Mucosa of descending colon (tissue), 3 donors: Measurements from ENCODE around the gene PHTF2. TPM values are rescaled to one million over a fixed set of nuclear protein-coding genes. Genes with fewer than 3 reads are reported as not detected.

Experiments
- ATAC-seq: fragments of 200-7000 bp; cut with Tn5 transposase; one replicate; pipeline ENCODE4 v1.9.1; 2020; ENCODE audit warnings: mild to moderate bottlenecking, moderate library complexity
- DNase-seq, 3 donors: peaks; one replicate each; pipeline ENCODE4 v3.0.0-alpha.2; 2020
- H3K36me3 ChIP-seq: fragments of 200-600 bp; one replicate; pipeline ENCODE4 v1.8.0; 2021; ENCODE audit warnings: low read depth, mild to moderate bottlenecking
- H3K4me1 ChIP-seq: fragments of 200-600 bp; one replicate; pipeline ENCODE4 v1.8.0; 2021; ENCODE audit warnings: low read depth, mild to moderate bottlenecking
- H3K4me3 ChIP-seq: fragments of 200-600 bp; one replicate; pipeline ENCODE4 v1.8.0; 2021; ENCODE audit warnings: mild to moderate bottlenecking
- H3K9me3 ChIP-seq: fragments of 200-600 bp; one replicate; pipeline ENCODE4 v1.8.0; 2021; ENCODE audit warnings: mild to moderate bottlenecking
- CTCF ChIP-seq: fragments of 200-600 bp; IDR thresholded peaks from one replicate; pipeline ENCODE4 v1.8.0; 2022; ENCODE audit warnings: antibody characterized with exemption, mild to moderate bottlenecking
- intact Hi-C, 2 donors: fragments of 100-400 bp; cut with DNase I in 1 of 2; cut with micrococcal nuclease in 1 of 2; formaldehyde crosslinking; loops; one replicate each; pipeline versions ENCODE4 v1.11.0 to v1.11.1; 2022; cut with DNase I, micrococcal nuclease
- total RNA-seq, 3 donors: library from RNA; stranded (reverse); fragmentation: NEBNext Ultra II Directional in 2 of 3; extraction: Animal tissue kit (Norgen Biotek cat#: 25700) in 2 of 3; gene quantifications; one replicate each; pipeline versions ENCODE4 v1.2.1 to v1.2.4, GENCODE V29; 2021 to 2023
- donor health status: DM: no; HTN: no; CAD: no; lungs with moderate emphysema.
- donor health status: DM: no; HTN: no; CAD: no.
- donor health status: DM: no; HTN: yes; CAD: no.

Gene PHTF2
- total RNA-seq, 3 donors from 2014 or later, result 13.1 to 15.2 (median 13.7) TPM

- TF ChIP-seq CTCF, result no peak
- ATAC-seq (peak; percentile 5), DNase-seq (no peak)
- Histone ChIP-seq H3K4me3 (no peak overlapping the region), H3K9me3 (no peaks in the 10 kb centered on the region), H3K36me3 (peaks cover 7% of the 10 kb centered on the region), H3K4me1 (peaks cover 35% of the 10 kb centered on the region)
- intact Hi-C loops, result no loop called here
Measured at GRCh38 chr7:77800730-77801129, 2.2 kb downstream of the PHTF2 start.

- ATAC-seq, result no peak
- intact Hi-C loops, result no loop called here
- Histone ChIP-seq H3K9me3 (peaks cover 17% of the 10 kb centered on the region), H3K36me3 (peaks cover 7% of the 10 kb centered on the region), H3K4me1 (peaks cover 21% of the 10 kb centered on the region), H3K4me3 (no peak overlapping the region)
- DNase-seq, result no peak
- TF ChIP-seq CTCF, result no peak
Measured at GRCh38 chr7:77802557-77803405, 4.2 kb downstream of the PHTF2 start.

- peaks cover 25% of the 10 kb centered on the region for H3K9me3 ChIP-seq
- H3K36me3 ChIP-seq, result no peaks in the 10 kb centered on the region
- ATAC-seq (no peak), DNase-seq (no peak)
- TF ChIP-seq CTCF, result no peak
- H3K4me3 ChIP-seq, result no peak overlapping the region
- intact Hi-C loops, result no loop called here
- H3K4me1 ChIP-seq, result peaks cover 5% of the 10 kb centered on the region
Measured at GRCh38 chr7:77806425-77806824, 7.9 kb downstream of the PHTF2 start.

- no peak for TF ChIP-seq CTCF
- no peak for ATAC-seq
- no peak for DNase-seq
- Histone ChIP-seq H3K4me1 (no peaks in the 10 kb centered on the region), H3K36me3 (no peaks in the 10 kb centered on the region), H3K9me3 (peaks cover 25% of the 10 kb centered on the region), H3K4me3 (no peak overlapping the region)
- intact Hi-C loops, result no loop called here
Measured at GRCh38 chr7:77808517-77808916, 9.9 kb downstream of the PHTF2 start.

- ATAC-seq (no peak), DNase-seq (no peak)
- Histone ChIP-seq H3K36me3 (no peaks in the 10 kb centered on the region), H3K9me3 (peaks cover 18% of the 10 kb centered on the region), H3K4me3 (no peak overlapping the region), H3K4me1 (no peaks in the 10 kb centered on the region)
- TF ChIP-seq CTCF, result no peak
- intact Hi-C loops, result no loop called here
Measured at GRCh38 chr7:77811516-77812289, 13.1 kb downstream of the PHTF2 start.
